H4 (cell line): ENCODE results near the gene PARM1. TPM values are rescaled to one million over a fixed set of nuclear protein-coding genes. Genes with fewer than 3 reads are reported as not detected.

Experiments
- DNase-seq: peaks from one replicate; pipeline ENCODE4 v3.0.0-alpha.2; 2015; ENCODE audit warnings: low spot score
- total RNA-seq: library from RNA; depleted of rRNA; stranded (reverse); fragments of >200 nt; shearing (Covaris generic); gene quantifications from 2 replicates; pipeline ENCODE4 v1.2.3, GENCODE V29; 2014; rRNA removed

PARM1 gene
- total RNA-seq, 1 experiment from 2014 or later: 3.4 TPM

DNA sequence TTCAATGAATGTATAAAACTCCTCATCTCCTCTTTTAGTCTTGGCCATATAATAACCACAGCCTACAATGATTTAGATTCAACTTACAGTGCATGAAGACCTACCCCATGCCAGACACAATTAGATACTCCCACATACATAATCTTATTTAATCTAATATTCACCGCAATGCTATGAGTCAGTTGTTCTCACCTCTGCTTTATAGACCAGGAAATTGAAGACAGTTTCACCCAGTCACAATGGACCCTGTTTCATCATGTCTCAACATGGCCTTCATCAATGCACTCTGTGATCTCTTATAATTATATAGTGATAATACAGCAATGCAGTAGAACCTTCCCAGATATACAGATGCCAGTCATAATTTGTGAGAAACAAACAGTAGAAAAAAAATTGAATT is 148.6 kb downstream of the PARM1 start:
- no peak for DNase-seq

GRCh38 chr4:75087416-75087815 is 154.5 kb downstream of the PARM1 start:
- no peak for DNase-seq

GRCh38 chr4:75087865-75088264 is 154.9 kb downstream of the PARM1 start:
- DNase-seq: no peak

DNA sequence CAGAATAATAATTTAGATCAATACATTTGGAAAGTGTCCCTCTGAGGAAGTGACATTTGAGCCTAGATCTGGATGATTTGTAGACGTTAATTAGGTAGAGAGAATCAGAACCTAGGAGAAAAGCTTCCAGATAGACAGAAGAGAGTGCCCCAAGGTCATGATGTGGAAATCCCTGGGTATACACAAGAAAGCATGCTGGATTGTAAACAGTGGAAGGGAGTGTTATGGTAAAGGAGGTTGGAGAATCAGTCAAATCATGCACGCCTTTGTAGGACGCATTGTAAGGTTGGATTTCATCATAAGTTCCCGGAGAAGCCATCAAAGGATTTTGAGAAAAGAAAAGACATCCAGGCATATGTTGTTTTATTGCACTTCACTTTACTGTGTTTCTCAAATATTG is 156.3 kb downstream of the PARM1 start:
- DNase-seq: peak; percentile 11

DNA sequence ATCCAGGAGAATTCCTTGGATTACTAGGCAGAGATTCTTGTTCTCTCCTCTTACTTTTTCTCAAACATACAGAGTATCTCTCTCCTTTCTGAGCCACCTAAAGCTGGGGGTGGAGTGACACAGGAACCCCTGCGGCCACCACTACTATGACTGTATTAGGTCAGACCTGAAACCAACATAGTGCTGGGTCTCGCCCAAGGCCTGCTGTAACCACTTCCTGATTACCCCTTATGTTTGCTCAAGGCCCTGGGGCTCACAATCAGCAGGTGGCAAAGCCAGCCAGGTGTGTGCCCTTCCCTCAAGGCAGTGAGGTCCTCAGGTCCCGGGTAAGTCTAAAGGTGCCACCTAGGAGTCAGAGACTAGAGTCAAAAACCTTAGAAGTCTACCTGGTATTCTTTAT is 166.4 kb downstream of the PARM1 start:
- no peak for DNase-seq

Other genes with a start within 250 kb of the PARM1 start
- 1.1 and 2.1 TPM in 2 replicates for gene BTC, start 138.6 kb upstream of the PARM1 start, total RNA-seq